GM06990 (cell line): ENCODE measurements around the gene MT1E.
"Not testable (repeated sequence)": the region's sequence is repeated elsewhere in the genome, so short reads cannot be mapped to it uniquely, and the experiment has no call there.

Experiments
- DNase-seq: peaks from one replicate; pipeline ENCODE4 v3.0.0-alpha.2; 2011; ENCODE audit not compliant: insufficient read length; ENCODE audit errors: extremely low read depth
- H3K27me3 ChIP-seq: replicated peaks from 2 replicates; pipeline ENCODE4 v1.6.0; 2011; ENCODE audit warnings: low read length; ENCODE audit not compliant: control insufficient read depth, insufficient read depth
- H3K36me3 ChIP-seq: 2 replicates; pipeline ENCODE4 v1.5.1; 2011; ENCODE audit warnings: low read length; ENCODE audit not compliant: control insufficient read depth, insufficient read depth
- H3K4me3 ChIP-seq: replicated peaks from 2 replicates; pipeline ENCODE4 v1.5.1; 2011; ENCODE audit warnings: low read depth, mild to moderate bottlenecking, control low read depth, low read length
- TF ChIP-seq, protein P1 (sequence below): IDR thresholded peaks from 2 replicates; pipeline ENCODE4 v1.5.1; 2011; ENCODE audit warnings: low read length, control low read depth, mild to moderate bottlenecking, inconsistent platforms; ENCODE audit not compliant: insufficient read depth, poor library complexity, severe bottlenecking

Gene MT1E

DNA sequence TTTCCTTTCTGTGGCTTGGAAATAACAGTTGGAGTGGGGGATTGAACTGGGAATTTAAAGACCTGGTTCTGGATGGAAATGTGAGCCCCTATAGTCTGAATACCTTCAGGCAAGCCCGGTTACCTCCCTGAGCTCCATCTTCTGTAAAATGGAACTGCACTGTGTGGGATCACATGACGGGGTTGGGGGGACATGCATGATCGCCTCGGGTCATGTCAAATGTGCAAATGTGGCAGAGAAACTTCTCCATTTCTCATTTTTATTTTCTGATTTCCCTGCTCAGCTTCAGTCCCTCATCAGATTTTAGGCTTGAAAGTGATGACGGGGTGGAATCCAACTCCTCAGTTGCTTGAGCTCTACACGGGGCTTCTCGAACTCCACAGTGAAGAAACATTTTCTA lies 27.6 kb downstream of the MT1E start:
- Histone ChIP-seq H3K4me3 (no peak overlapping the region), H3K27me3 (peaks cover 5% of the 10 kb centered on the region), H3K36me3 (no peaks in the 10 kb centered on the region)
- TF ChIP-seq, protein P1, sequence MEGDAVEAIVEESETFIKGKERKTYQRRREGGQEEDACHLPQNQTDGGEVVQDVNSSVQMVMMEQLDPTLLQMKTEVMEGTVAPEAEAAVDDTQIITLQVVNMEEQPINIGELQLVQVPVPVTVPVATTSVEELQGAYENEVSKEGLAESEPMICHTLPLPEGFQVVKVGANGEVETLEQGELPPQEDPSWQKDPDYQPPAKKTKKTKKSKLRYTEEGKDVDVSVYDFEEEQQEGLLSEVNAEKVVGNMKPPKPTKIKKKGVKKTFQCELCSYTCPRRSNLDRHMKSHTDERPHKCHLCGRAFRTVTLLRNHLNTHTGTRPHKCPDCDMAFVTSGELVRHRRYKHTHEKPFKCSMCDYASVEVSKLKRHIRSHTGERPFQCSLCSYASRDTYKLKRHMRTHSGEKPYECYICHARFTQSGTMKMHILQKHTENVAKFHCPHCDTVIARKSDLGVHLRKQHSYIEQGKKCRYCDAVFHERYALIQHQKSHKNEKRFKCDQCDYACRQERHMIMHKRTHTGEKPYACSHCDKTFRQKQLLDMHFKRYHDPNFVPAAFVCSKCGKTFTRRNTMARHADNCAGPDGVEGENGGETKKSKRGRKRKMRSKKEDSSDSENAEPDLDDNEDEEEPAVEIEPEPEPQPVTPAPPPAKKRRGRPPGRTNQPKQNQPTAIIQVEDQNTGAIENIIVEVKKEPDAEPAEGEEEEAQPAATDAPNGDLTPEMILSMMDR = no peak
- no peak for DNase-seq

DNA sequence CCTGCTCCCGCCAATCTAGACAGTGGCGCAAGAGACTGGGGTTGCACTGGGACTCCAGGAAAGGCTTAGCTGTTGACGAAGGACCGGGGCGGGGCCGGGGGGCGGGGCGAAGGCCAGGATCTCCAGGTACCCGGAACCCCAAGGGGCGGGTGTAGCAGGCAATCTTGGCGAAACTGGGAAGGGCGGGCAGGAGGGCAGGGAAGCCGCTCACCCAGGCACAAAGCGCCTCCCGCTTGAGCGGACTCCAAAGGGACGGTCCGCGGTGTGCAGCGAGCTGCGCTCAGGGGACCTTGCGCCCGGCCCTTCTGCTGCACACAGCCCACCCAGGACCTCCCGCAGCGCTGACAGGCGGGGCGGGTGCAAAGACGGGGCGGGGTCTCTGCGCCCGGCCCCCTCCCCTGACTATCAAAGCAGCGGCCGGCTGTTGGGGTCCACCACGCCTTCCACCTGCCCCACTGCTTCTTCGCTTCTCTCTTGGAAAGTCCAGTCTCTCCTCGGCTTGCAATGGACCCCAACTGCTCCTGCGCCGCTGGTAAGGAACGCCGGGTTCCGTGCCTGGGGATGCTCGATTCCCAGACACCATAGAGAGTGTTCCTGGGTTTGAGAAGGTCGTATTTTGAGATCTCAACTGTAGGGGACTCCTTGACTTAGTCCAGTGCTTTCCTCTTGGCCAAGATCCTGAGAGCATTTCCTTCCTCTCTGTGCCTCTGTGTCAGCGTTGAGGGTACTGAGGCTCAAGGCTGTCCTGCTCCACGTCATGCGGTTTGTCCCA lies 32.2 kb downstream of the MT1E start, which contains the start of gene MT1F:
MT1F (plus strand) TSS at position 405 of the 772 bp plus-strand sequence; CDS start at position 505, 100 bp downstream.
- DNase-seq = peak; percentile 25
- peaks cover 3% of the 10 kb centered on the region for H3K27me3 ChIP-seq
- TF ChIP-seq, protein P1 = no peak
- H3K36me3 ChIP-seq = no peaks in the 10 kb centered on the region
- peak within 1 kb of the TSS; percentile 70 for H3K4me3 ChIP-seq

DNA sequence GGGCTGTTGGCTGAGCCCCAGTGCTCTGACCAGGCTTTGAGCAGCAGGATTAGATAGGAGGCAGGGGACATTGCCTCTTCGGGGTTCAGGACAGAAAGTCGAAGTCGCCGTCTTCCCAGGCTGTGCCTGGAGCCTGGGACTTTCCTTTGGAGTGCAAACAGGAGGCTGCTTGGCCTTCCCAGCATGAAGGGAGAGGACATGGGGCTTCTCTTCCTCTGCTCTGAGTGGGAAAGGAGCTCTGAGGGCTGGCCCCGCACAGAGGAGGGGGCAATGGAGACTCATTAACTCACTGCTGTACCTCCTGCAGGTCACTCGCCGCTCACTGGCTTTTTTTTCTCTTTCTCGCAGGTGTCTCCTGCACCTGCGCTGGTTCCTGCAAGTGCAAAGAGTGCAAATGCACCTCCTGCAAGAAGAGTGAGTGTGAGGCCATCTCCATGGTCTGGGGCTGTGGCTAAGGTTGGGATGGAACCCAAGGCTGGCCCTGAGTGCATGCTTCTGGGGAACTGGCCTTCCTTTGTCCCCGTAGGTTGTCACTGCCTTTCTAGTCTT lies 32.8 kb downstream of the MT1E start:
- H3K27me3 ChIP-seq = peaks cover 3% of the 10 kb centered on the region
- no peak for DNase-seq
- peak overlapping the region; percentile 70 for H3K4me3 ChIP-seq

DNA sequence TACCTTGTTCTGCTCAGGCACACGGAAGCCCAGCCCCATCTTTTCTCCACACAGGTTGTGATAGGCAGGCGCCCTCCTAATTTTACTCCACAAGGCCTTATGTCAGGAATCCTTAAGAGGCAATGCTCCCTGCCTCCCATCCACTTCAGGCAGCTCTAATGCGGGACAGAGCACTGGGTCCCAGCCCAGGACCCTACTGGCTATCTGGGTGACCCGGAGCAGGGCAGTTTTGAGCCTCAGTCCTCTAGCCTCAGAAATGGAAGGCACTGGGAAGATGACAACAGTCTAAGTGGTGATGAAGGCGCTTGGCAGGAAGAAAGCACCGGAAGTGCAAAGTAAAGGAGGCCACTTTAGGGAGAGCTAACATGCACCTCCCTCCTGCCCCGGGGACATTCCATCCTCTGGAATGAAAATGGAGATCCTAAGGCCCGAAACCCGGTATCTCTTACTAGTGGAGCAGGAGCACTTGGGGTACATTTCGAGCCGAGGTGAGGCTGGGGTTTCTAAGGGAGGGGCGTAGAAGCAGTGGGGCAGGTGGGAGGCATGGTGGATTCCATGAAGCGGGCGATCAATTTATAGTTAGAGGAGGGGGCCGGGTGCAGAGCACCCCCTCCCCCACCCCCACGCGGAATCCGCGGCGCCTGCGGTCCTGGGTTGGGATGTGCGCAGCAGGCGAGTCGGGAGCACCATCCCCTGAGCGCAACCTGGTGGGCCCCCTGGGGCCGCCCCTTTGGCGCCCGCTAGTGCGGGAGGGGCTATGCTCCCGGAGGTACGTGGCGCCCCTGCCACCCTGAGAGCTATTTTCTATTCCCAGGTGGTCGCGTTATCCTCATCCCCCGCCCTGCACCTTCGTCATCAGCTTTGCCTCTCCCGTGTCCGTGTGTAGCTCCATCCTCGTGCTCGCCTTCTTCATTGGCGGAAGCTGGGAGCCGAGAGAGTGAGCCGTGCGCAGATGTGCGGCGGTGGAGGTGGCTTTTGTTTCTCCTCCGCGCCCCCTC lies 37.1 kb downstream of the MT1E start:
- Histone ChIP-seq H3K27me3 (peaks cover 5% of the 10 kb centered on the region), H3K36me3 (no peaks in the 10 kb centered on the region), H3K4me3 (no peak overlapping the region)
- TF ChIP-seq, protein P1 = no peak
- DNase-seq = no peak

More for the DNA sequence above, 32.8 kb downstream of the MT1E start:
- TF ChIP-seq, protein P1 = no peak
- H3K36me3 ChIP-seq = no peaks in the 10 kb centered on the region

DNA sequence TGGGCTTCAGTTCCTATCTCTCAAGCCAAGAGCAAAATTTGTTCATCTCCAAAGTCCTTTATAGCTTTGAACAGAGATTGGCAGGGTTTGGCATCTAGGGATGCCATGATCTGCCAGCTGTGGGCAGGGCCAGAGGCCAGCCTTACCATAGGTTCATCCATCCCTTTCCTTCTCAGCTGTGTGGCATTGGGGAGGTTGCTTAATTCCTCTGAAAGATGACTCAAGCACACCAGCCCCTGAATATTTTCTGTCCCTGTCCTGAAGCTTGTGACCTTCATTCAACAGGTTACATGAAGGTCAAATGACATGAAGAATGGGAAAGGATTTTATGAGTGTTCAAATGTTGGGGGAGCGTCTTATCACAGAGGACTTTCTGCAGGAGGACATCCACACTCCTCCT lies 38.9 kb downstream of the MT1E start:
- TF ChIP-seq, protein P1 = no peak
- H3K4me3 ChIP-seq = no peak overlapping the region
- no peak for DNase-seq
- H3K27me3 ChIP-seq = peaks cover 5% of the 10 kb centered on the region
- no peaks in the 10 kb centered on the region for H3K36me3 ChIP-seq

DNA sequence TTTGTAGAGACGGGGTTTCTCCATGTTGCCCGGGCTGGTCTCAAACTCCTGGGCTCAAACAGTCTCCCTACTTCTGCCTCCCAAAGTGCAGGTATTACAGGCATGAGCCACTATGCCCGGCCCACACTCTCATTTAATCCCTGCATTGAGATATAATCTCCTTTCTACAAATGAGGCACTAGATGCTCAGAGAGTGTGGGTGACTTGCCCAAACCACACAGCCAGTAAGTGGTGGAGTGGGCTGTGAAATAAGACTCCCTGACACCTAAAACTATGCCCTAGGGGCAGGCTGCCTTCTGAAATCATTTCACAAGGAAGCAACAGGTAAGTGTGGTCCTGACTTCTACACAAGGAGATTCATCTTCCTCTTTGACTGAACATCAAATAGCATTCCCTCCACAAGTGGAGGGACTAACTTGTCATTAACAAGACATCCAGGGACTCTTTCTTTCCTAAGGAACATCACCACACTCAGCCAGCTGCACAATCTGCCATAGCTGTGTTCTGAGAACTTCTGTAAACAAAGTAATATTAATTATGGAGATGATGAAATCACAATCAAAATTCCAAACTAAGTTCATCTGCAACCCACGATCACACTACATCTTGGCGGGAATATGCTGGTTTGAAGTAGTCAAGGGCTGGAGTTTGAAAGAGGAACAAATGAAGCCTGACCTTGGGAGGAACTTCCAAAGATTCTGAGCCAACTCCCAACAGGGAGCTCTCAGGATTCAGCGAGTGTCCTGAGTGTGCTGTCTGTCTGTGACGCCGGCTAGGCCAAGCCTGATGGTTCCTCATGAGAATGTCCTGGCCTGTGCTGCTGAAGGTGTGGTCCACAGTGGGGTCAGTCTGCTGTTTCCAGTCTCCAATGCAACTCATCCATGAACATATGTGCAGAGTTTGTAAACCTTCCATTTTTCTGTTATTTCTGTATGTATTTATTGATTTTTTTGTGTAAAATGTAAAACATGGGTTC lies 40.0 kb downstream of the MT1E start:
- not testable (repeated sequence) for H3K36me3 ChIP-seq, H3K4me3 ChIP-seq, DNase-seq, H3K27me3 ChIP-seq
